Kidney (tissue), 14 donors: ENCODE results near the gene GNAS. TPM values are rescaled to one million over a fixed set of nuclear protein-coding genes. Genes with fewer than 3 reads are reported as not detected.
"Not testable (repeated sequence)": the region's sequence is repeated elsewhere in the genome, so short reads cannot be mapped to it uniquely, and the experiment has no call there.

Source experiments
- DNase-seq, 5 donors: peaks; one replicate each; pipeline ENCODE4 v3.0.0-alpha.2; 2013 to 2020
- FAIRE-seq: peaks from 2 replicates; lab custom pipeline; 2012; peaks lifted over from hg19 to GRCh38; lab: Jason Lieb, UNC
- H3K27ac ChIP-seq, 2 donors: one replicate each; pipeline ENCODE4 v1.7.0; 2013; ENCODE audit warnings: low read depth in 2 of 2, low read length in 2 of 2, inconsistent platforms in 1 of 2
- H3K27me3 ChIP-seq: one replicate; pipeline ENCODE4 v1.7.1; 2013; ENCODE audit warnings: low read length, inconsistent platforms; ENCODE audit not compliant: control insufficient read depth, insufficient read depth
- H3K36me3 ChIP-seq, 3 donors: one replicate each; pipeline versions ENCODE4 v1.7.0 to v1.7.1; 2013; ENCODE audit warnings: low read length in 3 of 3, control low read depth in 1 of 3, inconsistent platforms in 1 of 3; ENCODE audit not compliant: insufficient read depth in 3 of 3, control insufficient read depth in 2 of 3
- H3K4me1 ChIP-seq, 3 donors: one replicate each; pipeline versions ENCODE4 v1.7.0 to v1.7.1; 2013; ENCODE audit warnings: low read length in 3 of 3, inconsistent platforms in 1 of 3, low read depth in 1 of 3; ENCODE audit not compliant: control insufficient read depth in 2 of 3, insufficient read depth in 2 of 3
- H3K4me3 ChIP-seq, 3 donors: one replicate each; pipeline versions ENCODE4 v1.7.0 to v1.8.1; 2013; ENCODE audit warnings: low read length in 3 of 3, control low read depth in 1 of 3, inconsistent platforms in 1 of 3
- H3K9ac ChIP-seq, 3 donors: one replicate each; pipeline versions ENCODE4 v1.7.0 to v1.7.1; 2013; ENCODE audit warnings: low read length in 3 of 3, control low read depth in 1 of 3, inconsistent platforms in 1 of 3
- H3K9me3 ChIP-seq, 3 donors: one replicate each; pipeline versions ENCODE4 v1.7.0 to v1.7.1; 2013; ENCODE audit warnings: low read length in 3 of 3, control low read depth in 1 of 3, inconsistent platforms in 1 of 3; ENCODE audit not compliant: control insufficient read depth in 2 of 3, insufficient read depth in 1 of 3
- intact Hi-C: fragments of 100-400 bp; cut with DNase I; formaldehyde crosslinking; loops from one replicate; pipeline ENCODE4 v1.11.1; 2022
- polyA plus RNA-seq: library from polyadenylated mRNA; stranded (reverse); fragments of 350-450 nt; fragmentation: Illumina TruSeq; extraction: RNeasy Lipid Tissue Mini Kit (QIAGEN cat#74804); gene quantifications from one replicate; pipeline ENCODE4 v1.2.3, GENCODE V29; 2014; ENCODE audit warnings: low read depth, low replicate concordance; ENCODE audit not compliant: insufficient read depth
- total RNA-seq: library from RNA; stranded (reverse); fragmentation: NEBNext Ultra II Directional; extraction: Animal tissue kit (Norgen Biotek cat#: 25700); gene quantifications from one replicate; pipeline ENCODE4 v1.2.1, GENCODE V29; 2021
- TF ChIP-seq, protein P1 (sequence below): IDR thresholded peaks from 3 replicates; pipeline ENCODE4 v1.5.1; 2012; ENCODE audit warnings: mild to moderate bottlenecking, moderate library complexity, borderline replicate concordance; ENCODE audit not compliant: insufficient read depth; ENCODE audit errors: extremely low read depth
- donor health status: control.
- donor health status: control.
- donor health status: control.
- donor health status: control.
- donor health status: control.
- donor health status: DM: yes; HTN: yes; CAD: no.
- donor health status: Normal renal cell carcinoma (clear cell type).

GNAS gene
- total and polyA plus RNA-seq, 2 donors from 2014 or later = 792 to 867 TPM

DNA sequence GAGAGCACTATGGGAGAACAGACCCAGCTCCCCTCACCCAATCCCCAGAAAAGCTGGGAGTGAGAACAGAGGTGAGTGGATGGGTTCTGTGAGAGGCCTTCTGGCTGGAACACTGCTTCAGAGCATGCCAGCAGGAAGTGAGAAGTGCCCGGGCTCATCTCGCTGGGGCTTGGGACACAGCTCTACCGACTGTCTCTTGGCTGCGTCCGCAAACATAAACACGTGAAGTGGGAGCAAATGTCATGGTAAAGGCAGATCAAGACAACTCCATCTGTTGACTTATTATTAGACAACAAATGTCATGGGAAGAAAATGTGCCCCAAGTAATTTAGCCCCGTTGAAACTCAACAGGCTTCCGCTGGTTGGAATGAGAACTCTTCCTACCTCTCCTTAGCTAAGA, 27.7 kb upstream of the GNAS start:
- DNase-seq = no peak
- no peaks in the 10 kb centered on the region for H3K36me3 ChIP-seq

DNA sequence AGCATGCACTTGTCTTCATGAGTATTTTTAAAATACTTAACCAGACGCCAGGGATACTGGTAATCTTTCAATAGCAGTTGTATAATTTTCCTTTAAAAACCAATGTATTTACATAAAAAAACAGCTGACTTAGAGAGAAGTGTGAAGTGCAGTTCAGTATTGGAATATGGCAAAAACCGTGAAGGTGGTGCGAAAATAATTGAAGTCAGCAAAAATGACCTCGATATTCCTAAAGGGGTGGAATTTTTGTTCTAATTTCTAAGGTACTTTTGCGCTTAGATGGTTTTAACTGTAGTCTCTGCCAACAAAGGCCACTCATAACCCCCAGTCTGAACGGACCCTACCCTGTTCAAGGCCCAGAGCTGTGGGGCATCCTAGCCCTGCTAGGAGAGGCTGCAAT, 27.1 kb upstream of the GNAS start:
- Histone ChIP-seq H3K9ac (no peak overlapping the region), H3K27ac (no peak overlapping the region), H3K27me3 (no peaks in the 10 kb centered on the region), H3K4me1 (no peaks in the 10 kb centered on the region), H3K9me3 (no peaks in the 10 kb centered on the region), H3K4me3 (no peak overlapping the region), H3K36me3 (no peaks in the 10 kb centered on the region)
- no peak for FAIRE-seq
- DNase-seq = no peak
- TF ChIP-seq, protein P1, sequence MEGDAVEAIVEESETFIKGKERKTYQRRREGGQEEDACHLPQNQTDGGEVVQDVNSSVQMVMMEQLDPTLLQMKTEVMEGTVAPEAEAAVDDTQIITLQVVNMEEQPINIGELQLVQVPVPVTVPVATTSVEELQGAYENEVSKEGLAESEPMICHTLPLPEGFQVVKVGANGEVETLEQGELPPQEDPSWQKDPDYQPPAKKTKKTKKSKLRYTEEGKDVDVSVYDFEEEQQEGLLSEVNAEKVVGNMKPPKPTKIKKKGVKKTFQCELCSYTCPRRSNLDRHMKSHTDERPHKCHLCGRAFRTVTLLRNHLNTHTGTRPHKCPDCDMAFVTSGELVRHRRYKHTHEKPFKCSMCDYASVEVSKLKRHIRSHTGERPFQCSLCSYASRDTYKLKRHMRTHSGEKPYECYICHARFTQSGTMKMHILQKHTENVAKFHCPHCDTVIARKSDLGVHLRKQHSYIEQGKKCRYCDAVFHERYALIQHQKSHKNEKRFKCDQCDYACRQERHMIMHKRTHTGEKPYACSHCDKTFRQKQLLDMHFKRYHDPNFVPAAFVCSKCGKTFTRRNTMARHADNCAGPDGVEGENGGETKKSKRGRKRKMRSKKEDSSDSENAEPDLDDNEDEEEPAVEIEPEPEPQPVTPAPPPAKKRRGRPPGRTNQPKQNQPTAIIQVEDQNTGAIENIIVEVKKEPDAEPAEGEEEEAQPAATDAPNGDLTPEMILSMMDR = no peak
- intact Hi-C loops = no loop called here

More for the DNA sequence above, 27.7 kb upstream of the GNAS start:
- H3K9ac ChIP-seq = no peak overlapping the region
- H3K9me3 ChIP-seq = no peaks in the 10 kb centered on the region
- no peak overlapping the region for H3K4me3 ChIP-seq
- no peaks in the 10 kb centered on the region for H3K4me1 ChIP-seq
- TF ChIP-seq, protein P1 = no peak
- no peaks in the 10 kb centered on the region for H3K27me3 ChIP-seq
- H3K27ac ChIP-seq = no peak overlapping the region
- intact Hi-C loops = no loop called here
- no peak for FAIRE-seq

DNA sequence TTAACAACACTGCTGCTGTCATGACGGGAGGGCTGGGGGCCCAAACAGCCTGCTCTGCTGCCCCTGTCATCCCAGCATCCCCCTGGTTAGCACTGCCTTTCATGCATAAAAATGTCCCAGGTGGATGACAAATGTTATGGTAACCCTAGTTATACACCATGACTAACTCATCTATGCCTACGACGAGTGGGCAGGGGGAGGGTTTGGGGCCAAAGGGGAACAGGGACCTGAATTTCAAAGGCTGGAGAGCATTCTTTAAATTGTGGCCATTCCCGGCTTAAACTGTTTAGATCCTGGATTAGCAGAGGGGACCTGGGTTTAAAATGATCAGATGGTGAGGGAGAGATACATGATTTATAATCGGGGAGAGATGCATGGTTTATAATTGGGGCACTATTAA, 26.2 kb upstream of the GNAS start:
- Histone ChIP-seq H3K36me3 (no peaks in the 10 kb centered on the region), H3K9ac (no peak overlapping the region), H3K27me3 (no peaks in the 10 kb centered on the region), H3K27ac (no peak overlapping the region), H3K9me3 (no peaks in the 10 kb centered on the region), H3K4me1 (no peaks in the 10 kb centered on the region), H3K4me3 (no peak overlapping the region)
- FAIRE-seq = no peak
- TF ChIP-seq, protein P1 = no peak
- intact Hi-C loops = no loop called here
- DNase-seq = no peak

DNA sequence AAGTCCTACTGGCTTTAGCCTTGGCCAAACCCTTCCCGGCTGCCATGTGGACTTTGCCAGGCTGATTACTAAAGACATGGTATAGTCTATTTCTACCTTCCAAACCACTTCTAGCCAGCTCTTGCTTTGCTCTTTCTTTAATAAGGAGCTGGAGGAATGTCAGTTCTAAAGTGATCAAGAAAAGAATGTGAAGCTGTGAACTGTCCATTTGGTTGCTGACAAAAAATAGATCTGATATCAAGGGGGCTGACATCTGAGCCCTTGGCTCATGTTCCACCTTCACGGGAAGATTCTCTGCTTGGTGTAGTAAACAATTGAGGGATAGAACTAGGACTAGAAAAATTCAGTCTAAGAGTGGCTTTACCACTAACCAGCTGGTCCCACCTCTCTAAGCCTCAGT, 24.4 kb upstream of the GNAS start:
- intact Hi-C loops = no loop called here
- no peaks in the 10 kb centered on the region for H3K27me3 ChIP-seq
- H3K9ac ChIP-seq = no peak overlapping the region
- H3K36me3 ChIP-seq = no peaks in the 10 kb centered on the region
- DNase-seq = no peak
- no peak overlapping the region for H3K4me3 ChIP-seq
- H3K27ac ChIP-seq = no peak overlapping the region
- no peaks in the 10 kb centered on the region for H3K4me1 ChIP-seq
- no peak for FAIRE-seq
- TF ChIP-seq, protein P1 = no peak
- no peaks in the 10 kb centered on the region for H3K9me3 ChIP-seq

DNA sequence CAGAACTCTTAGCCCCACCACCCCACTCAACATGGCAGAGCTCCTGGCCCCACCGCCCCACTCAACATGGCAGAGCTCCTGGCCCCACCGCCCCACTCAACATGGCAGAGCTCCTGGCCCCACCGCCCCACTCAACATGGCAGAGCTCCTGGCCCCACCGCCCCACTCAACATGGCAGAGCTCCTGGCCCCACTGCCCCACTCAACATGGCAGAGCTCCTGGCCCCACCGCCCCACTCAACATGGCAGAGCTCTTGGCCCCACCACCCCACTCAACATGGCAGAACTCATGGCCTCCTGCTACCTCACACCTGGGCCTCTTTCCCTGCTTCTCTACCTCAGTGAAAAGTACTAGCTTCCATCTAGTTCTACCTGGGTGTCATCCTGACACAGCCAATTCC, 23.7 kb upstream of the GNAS start:
- H3K9me3 ChIP-seq, H3K36me3 ChIP-seq, H3K9ac ChIP-seq, intact Hi-C loops, H3K4me1 ChIP-seq, H3K27ac ChIP-seq, H3K4me3 ChIP-seq, DNase-seq, H3K27me3 ChIP-seq, FAIRE-seq: not testable (repeated sequence)
